COLO829 (cell line): ENCODE measurements around the gene MEX3C.

Experiments
- DNase-seq: peaks from one replicate; pipeline ENCODE4 v3.0.0; 2012; ENCODE audit warnings: low spot score

The MEX3C gene

GRCh38 chr18:51153659-51154371 lies 43.7 kb downstream of the MEX3C start:
- no peak for DNase-seq

GRCh38 chr18:51151568-51152511 lies 45.6 kb downstream of the MEX3C start:
- no peak for DNase-seq

- no peak for DNase-seq
These were observed 46.3 kb downstream of the MEX3C start for GRCh38 chr18:51151185-51151567.

GRCh38 chr18:51150113-51150700 lies 47.3 kb downstream of the MEX3C start:
- no peak for DNase-seq

- DNase-seq = no peak
These were observed 47.8 kb downstream of the MEX3C start for GRCh38 chr18:51149670-51150069.

GRCh38 chr18:51146909-51147308 lies 50.6 kb downstream of the MEX3C start:
- DNase-seq = no peak

GRCh38 chr18:51138936-51139335 lies 58.5 kb downstream of the MEX3C start:
- no peak for DNase-seq

- DNase-seq = no peak
These were observed 59.6 kb downstream of the MEX3C start for GRCh38 chr18:51137891-51138290.

- no peak for DNase-seq
These were observed 60.3 kb downstream of the MEX3C start for GRCh38 chr18:51137026-51137729.

GRCh38 chr18:51135795-51136194 lies 61.7 kb downstream of the MEX3C start:
- DNase-seq = no peak

GRCh38 chr18:51135364-51135763 lies 62.1 kb downstream of the MEX3C start:
- no peak for DNase-seq

- no peak for DNase-seq
These were observed 62.8 kb downstream of the MEX3C start for GRCh38 chr18:51134721-51135120.

- no peak for DNase-seq
These were observed 63.8 kb downstream of the MEX3C start for GRCh38 chr18:51133580-51134160.

- DNase-seq = no peak
These were observed 65.1 kb downstream of the MEX3C start for GRCh38 chr18:51132256-51132935.

- DNase-seq = no peak
These were observed 68.9 kb downstream of the MEX3C start for GRCh38 chr18:51128533-51128932.

- no peak for DNase-seq
These were observed 69.8 kb downstream of the MEX3C start for GRCh38 chr18:51127664-51128063.

- DNase-seq = no peak
These were observed 71.5 kb downstream of the MEX3C start for GRCh38 chr18:51125976-51126375.
